Astrocyte of the spinal cord (primary cell): ENCODE results near the gene LCN9.
"Not testable (repeated sequence)": the region's sequence is repeated elsewhere in the genome, so short reads cannot be mapped to it uniquely, and the experiment has no call there.

Experiments
- DNase-seq: peaks from one replicate; pipeline ENCODE4 v3.0.0; 2011; ENCODE audit warnings: low read depth, low spot score
- H3K4me3 ChIP-seq: 2 replicates; pipeline ENCODE4 v1.5.1; 2011; ENCODE audit warnings: low read depth, mild to moderate bottlenecking, low read length, moderate library complexity
- CTCF ChIP-seq: IDR thresholded peaks from 2 replicates; pipeline ENCODE4 v1.5.1; 2012; ENCODE audit warnings: low read depth, mild to moderate bottlenecking, low read length, inconsistent platforms
- in situ Hi-C: cut with HindIII; loops from 2 replicates; pipeline ENCODE4 v1.10.0; 2017; ENCODE audit warnings: low sequenced_read_pairs

LCN9 gene

GRCh38 chr9:135671591-135672041, 8.5 kb downstream of the LCN9 start:
- TF ChIP-seq CTCF, result no peak
- in situ Hi-C loops, result no loop called here
- DNase-seq, result no peak
- no peak overlapping the region for H3K4me3 ChIP-seq

DNA sequence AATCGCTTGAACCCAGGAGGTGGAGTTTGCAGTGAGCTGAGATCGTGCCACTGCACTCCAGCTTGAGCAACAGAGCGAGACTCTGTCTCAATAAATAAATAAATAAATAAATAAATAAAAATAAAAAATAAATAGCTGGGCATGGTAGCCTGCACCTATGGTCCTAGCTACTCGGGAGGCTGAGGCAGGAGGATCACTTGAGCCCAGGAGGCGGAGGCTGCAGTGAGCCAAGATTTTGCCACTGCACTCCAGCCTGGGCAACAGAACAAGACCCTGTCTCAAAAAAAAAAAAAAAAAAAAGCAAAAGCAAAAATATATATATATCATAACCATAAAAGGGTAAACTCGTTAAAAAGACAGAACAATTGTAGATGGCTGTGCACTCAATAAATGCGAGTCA, 9.7 kb downstream of the LCN9 start:
- DNase-seq, H3K4me3 ChIP-seq, in situ Hi-C loops: not testable (repeated sequence)

DNA sequence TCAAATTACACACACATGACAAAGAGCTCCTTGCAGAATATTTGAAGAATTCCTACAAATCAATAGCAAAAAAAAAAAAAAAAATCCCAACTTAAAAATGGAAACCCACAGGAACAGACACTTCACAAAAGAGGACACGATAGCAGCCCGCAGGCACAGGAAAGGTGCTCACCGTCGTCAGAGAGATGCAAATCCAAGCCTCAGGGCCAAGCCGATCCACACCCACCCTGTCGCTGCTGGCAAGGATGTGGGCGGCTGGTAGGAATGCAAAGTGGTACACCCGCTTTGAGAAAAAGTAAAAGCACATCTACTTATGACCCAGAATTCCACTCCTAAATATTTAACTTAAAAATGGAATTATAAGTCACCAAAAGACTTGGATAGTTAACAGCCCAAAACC, 10.8 kb downstream of the LCN9 start:
- no peak overlapping the region for H3K4me3 ChIP-seq
- no peak for DNase-seq
- no peak for TF ChIP-seq CTCF
- in situ Hi-C loops, result no loop called here

GRCh38 chr9:135674977-135675376, 11.9 kb downstream of the LCN9 start:
- DNase-seq, result no peak
- no peak for TF ChIP-seq CTCF
- in situ Hi-C loops, result no loop called here
- H3K4me3 ChIP-seq, result no peak overlapping the region

GRCh38 chr9:135676891-135677290, 13.8 kb downstream of the LCN9 start:
- no peak overlapping the region for H3K4me3 ChIP-seq
- in situ Hi-C loops, result no loop called here
- DNase-seq, result no peak
- no peak for TF ChIP-seq CTCF

- no peak for TF ChIP-seq CTCF
- no peak overlapping the region for H3K4me3 ChIP-seq
- no peak for DNase-seq
- in situ Hi-C loops, result no loop called here
Observed at GRCh38 chr9:135677641-135678168, 14.6 kb downstream of the LCN9 start.

DNA sequence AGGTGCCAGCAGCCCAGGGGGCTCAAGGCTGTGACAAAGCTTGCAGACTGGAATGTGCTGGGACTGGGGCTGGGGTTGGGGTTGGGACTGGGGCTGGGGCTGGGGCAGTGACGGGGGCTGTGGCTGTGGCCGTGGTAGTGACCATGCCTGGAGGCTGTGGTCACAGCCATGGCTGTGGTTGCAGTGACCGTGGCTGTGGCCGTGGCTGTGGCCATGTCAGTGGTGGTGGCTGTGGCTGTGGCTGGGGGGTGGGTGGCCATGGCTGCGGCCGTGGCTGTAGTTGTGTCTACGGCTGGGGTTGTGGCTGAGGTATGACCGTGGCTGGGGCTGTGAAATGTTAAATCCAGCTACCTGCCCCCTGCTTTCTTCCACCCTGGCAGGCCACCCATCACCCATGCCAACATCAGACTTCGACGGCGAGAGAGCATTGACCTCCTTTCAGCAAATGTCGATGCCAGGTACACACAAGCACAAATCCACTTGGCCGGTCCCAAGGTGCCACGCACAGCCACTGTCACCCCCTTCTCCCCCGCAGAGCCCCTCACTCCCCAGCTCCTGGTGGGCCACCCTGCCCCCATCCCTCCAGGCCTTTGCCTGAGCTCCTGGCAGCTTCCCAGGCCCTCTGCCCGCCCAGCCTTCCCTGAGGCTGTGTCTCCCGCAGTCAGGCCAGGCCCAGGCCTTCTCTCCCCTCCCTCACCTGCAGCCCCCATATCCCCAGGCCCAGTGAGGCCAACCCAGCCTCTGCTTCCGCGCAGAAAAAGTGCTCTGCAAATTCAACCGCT, 15.3 kb downstream of the LCN9 start:
- no peak for TF ChIP-seq CTCF
- no peak for DNase-seq
- in situ Hi-C loops, result no loop called here
- H3K4me3 ChIP-seq, result no peak overlapping the region
